A549 (cell line): ENCODE results near the gene LCN9.

ENCODE experiments used
- BHLHE40 ChIP-seq: IDR thresholded peaks from 2 replicates; pipeline ENCODE4 v1.6.1; 2012; ENCODE audit warnings: low read depth, low read length, inconsistent platforms
- CEBPB ChIP-seq, 2 experiments: fragments of >200 bp in 1 of 2; sonication (Bioruptor Twin) in 1 of 2; formaldehyde crosslinking in 1 of 2; IDR thresholded peaks; 2 replicates each; pipeline ENCODE4 v1.6.1; 2012 to 2016
- CTCF ChIP-seq: fragments of >200 bp; sonication (Bioruptor Twin); formaldehyde crosslinking; IDR thresholded peaks from 3 replicates; pipeline ENCODE4 v1.5.1; 2016
- ELK1 ChIP-seq: fragments of 150-350 bp; IDR thresholded peaks from 2 replicates; pipeline ENCODE4 v1.6.1; 2014; ENCODE audit warnings: low read depth, mild to moderate bottlenecking, low read length
- EP300 ChIP-seq, 2 experiments: fragments of >200 bp; sonication (Bioruptor Twin); formaldehyde crosslinking; IDR thresholded peaks; 2 replicates in 1 of 2; 3 replicates in 1 of 2; pipeline ENCODE4 v1.6.1; 2016 to 2017
- HMGXB4 ChIP-seq: fragments of 250-450 bp; sonication (Bioruptor Pico); IDR thresholded peaks from 2 replicates; pipeline ENCODE4 v1.5.0; 2021; ENCODE audit warnings: mild to moderate bottlenecking, moderate library complexity, borderline replicate concordance
- MYC ChIP-seq: IDR thresholded peaks from 2 replicates; pipeline ENCODE4 v1.6.1; 2012; ENCODE audit warnings: mild to moderate bottlenecking, inconsistent platforms, low read length, improper control_type of control experiment, borderline replicate concordance
- NFE2L2 ChIP-seq: fragments of 150-350 bp; conservative IDR thresholded peaks from 2 replicates; pipeline ENCODE4 v1.6.1; 2014; ENCODE audit warnings: low read length
- POLR2A ChIP-seq: IDR thresholded peaks from 2 replicates; pipeline ENCODE4 v1.6.1; 2012; ENCODE audit warnings: mild to moderate bottlenecking, low read length
- RCOR1 ChIP-seq: fragments of 150-350 bp; IDR thresholded peaks from 2 replicates; pipeline ENCODE4 v1.6.1; 2014; ENCODE audit warnings: antibody characterized with exemption, low read length, low read depth
- RNF2 ChIP-seq: fragments of 200-600 bp; sonication (generic); IDR thresholded peaks from 2 replicates; pipeline ENCODE4 v1.6.1; 2016; ENCODE audit warnings: low read depth, mild to moderate bottlenecking, antibody characterized with exemption, moderate library complexity, borderline replicate concordance
- USF2 ChIP-seq: fragments of 450-650 bp; IDR thresholded peaks from 2 replicates; pipeline ENCODE4 v1.6.1; 2014; ENCODE audit warnings: antibody characterized with exemption

- TF ChIP-seq CTCF (no peak), NFE2L2 (no peak), USF2 (no peak), RCOR1 (no peak), RNF2 (no peak), EP300 (IDR thresholded peaks at IDR 0.05) (no peak), MYC (no peak), ELK1 (no peak), CEBPB (IDR thresholded peaks at IDR 0.05) (no peak), POLR2A (no peak), HMGXB4 (CRISPR knock-in tag) (no peak), BHLHE40 (no peak)
These were observed 2.7 kb downstream of the LCN9 start for GRCh38 chr9:135665795-135666189.
